ENCODE measurements around the gene STKLD1.
A peak's percentile ranks its signal among the peaks of the same experiment; 100 is the strongest.
"Not testable (repeated sequence)": the region's sequence is repeated elsewhere in the genome, so short reads cannot be mapped to it uniquely, and the experiment has no call there.

Gene STKLD1

DNA sequence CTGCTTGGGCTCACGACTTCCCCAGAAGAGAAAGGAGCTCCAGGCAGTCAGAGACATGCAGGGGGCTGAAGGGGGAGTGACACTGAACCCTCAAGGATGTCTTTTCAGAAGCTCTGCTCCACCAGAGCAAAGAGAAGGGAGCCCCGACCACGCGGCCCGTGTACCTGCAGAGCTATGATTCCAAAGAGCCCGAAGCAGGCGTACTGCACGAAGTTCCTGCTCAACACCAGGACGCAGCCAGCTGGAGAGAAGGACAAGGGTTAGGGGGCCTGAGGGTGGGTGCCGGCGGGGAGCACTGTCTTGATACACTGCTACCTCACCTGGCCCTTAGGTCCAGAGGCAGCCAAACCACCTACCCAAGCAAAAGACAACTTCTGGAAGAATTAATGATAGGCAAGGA lies 9.7 kb upstream of the STKLD1 start:
- DNase-seq = no peak

DNA sequence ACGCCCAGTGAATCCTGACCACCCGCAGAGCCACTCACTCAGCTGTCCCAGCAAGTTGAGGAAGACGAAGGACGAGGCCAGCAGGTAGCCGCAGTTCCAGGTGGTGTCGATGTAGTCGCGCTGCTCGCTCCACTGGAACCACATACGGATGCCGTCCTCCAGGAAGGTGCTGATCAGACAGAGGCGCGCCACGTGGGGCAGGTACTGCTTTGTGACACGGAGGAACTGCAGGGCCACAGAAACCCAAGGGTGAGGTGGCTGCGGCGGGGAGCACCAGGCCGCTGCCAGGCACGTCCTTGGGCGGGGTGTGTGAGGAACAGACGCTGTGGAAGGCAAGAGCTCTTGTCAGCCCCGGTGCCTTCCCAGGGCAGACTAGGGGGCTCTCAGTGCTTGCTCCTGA lies 8.9 kb upstream of the STKLD1 start:
- DNase-seq = no peak

DNA sequence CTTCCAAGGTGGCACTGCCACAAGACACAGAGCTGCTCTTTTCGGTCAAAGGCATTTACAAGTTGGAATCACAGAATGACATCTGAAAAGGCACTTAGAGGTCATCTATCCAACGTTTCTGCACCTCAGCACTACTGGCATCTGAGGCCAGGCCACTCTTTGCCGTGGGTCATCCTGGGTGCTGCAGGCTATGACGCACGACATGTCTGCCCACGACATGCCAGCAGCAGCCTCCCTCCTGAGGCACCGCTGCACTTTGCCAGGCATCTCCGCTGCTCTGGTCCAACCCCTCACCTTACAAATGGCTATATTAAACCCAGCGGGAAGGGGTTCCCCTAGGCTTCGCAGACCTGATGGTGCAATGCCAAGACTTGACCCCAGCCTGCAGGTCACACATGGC lies 8.4 kb upstream of the STKLD1 start:
- no peak for DNase-seq

DNA sequence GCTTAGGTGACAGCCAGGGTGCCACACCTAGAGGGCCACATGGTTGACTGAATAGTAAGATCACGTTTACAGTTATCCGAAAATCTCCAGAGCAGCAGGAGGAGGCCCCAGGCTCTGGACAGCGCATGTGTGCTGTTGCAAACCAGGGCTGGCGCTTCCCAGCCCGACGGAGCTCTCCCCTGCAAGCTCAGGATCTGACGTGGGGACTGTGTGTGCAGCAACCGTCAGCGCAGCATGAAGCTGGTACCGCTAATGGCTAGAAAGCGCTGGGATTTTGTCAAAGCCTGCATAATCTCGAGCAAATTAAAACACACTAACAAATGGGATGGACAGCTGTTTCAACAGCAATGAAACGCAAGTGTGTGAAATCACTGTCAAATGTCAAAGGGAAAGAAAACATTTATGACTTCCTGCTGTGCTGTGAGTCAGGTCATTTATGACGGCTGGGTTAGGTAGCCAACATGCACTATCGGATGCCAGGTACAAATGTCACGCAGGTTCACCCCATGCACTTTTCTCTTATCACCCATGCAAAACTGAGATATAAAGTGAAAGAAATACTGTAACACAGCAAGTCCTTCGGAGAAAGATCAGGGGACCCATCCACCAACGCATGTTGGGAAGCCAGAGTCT lies 7.8 kb upstream of the STKLD1 start:
- DNase-seq = no peak

DNA sequence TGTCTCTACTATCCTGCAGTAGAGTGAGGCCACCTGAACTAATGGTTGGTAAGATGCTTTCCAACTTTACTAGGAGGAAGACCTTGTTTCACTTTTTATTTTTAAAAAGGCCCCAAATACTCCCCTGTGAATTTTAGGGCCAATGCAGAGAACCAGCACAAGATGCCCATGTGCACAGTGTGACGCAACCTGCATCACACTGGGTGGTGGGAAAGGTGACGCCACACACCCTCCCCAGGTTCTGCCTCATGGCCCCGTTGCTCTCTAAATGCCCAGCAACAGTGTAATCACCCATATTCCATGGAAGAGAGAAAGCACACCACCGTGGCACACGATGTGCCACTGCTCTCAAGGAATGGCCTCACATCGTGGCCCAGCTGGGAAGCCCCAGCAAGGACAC lies 6.7 kb upstream of the STKLD1 start:
- no peak for DNase-seq

DNA sequence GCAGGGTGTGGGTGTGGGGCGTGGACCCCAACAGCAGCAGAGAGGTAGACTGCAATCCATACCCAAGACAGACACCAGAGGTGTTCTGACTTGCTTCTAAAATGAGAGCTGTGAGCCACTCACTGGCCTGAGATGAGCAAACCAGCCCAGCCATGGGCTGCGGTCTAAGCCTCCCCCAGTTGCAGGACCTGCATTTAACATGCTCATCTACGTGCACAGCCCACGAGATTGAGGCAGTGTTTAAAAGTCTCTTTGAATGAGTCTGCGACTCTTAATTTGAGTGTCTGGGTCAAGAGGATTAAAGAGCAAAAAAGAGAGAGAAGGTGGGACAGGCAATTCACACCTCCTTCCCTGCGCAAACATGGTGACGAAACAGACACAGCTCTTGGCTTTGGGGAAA lies 6.2 kb upstream of the STKLD1 start:
- no peak for DNase-seq

DNA sequence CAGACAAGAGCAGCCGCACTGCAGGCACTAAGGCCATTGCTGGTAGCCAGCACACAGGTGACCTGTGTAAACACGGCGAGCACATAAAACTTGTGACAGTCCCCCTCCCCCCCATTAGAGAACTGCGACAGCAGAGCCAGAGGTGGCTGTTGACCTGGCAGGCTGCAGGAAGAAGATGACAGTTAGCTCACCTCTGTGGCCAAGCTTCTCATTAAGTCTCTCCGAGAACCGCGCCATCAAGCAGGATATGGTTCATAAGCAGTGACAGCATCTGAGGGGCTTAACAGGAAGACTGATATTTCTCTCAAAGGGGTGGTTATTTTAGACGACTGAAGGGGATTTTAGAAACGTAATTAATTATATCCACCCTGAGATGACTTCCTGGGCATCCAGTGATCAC lies 5.5 kb upstream of the STKLD1 start:
- peak in 1 of 2 experiments; percentile 26 for DNase-seq

DNA sequence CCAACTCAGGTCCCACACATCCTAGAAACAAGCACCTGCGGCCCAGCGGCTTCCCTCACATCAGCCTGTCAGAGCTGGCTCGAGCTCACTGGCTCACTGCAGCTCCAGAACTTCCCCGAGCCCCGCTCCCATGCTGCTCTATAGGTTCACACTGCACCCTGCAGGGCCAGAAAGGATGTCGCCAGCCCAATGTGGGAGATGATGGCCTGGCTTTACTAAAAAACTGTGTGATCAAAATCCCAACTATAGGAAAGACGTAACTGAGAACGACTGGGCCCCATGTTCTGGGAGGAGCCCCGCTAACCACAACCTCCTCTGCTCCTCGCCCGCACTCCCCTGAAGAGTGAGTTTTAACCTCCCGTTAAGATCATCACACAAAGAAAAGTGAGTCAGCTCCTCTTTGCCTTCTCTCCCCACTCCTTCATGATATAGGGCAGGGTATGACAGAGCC lies 4.9 kb upstream of the STKLD1 start:
- DNase-seq = peak; percentile 64 to 66

DNA sequence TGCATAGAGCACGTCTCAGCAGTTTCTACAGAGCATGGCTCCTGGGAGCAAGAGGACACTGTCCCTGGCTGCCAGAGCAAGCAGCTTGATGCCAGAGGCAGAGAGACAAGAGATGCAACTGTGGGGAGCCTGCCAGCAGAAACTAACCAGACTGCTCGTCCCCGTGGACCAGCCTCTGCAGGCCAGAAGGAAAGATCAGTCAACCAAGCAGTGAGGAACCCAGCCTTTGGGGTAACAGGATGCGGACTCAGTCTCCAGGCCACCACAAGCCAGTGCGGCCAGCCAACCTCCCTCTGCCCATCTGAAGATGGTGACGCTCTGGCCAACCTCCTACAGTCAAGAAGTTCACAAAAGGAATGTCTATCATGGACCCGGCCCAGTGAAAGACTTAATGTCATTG lies 4.0 kb upstream of the STKLD1 start:
- DNase-seq = no peak

DNA sequence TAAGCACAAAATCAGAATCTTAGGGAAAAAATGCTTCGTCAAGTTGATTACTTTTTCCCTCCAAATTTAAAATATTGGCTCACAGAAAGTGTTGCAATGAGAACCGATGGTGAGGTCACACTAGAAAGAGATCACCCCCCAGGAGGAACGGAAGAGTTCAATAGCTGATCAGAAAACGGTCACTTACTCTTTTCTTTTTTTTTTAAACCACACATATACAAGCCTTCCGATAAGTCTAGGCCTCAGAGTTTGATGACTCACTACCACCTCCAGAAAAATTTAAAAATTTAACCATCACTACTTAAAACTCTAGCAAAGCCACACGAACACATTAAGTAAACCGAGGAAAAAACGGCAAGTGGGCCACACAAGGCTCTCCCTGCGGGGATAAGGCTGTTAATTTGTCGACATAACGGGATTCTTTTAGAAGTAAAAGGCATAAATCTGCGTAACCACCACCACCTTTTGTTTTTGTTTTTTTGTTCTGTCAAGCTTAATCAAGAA lies 1.5 kb upstream of the STKLD1 start:
- DNase-seq = no peak

DNA sequence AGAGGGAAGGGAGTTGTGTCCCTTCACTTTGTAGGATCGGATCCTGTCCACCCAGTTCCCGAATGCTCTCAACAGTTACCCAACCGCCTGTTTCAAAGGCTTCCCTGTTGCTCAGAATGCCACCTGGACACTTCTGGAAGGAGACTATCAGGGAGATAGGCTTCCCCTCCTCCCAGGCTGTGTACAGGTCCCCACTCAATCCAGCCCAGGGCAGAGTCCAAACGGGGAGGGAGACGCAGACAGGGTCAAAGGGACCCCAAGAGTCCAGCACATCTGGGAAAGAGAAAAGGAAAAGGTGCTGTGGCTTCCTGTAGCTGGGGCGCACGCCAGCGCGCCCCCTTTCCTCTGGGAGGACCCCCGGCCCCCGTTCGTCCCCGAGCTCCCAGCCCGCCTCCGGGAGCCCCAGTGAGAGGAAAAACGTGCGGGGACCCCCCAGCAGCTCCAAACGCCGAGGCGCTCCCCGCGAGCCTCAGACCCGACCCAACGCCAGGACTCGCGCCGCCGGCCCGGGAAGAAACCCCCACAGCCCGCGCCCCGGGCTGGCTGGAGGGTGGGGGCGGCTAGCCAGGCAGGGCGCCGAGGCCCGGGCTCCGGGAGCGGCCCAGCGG lies 946 bp upstream of the STKLD1 start:
- no peak for DNase-seq

DNA sequence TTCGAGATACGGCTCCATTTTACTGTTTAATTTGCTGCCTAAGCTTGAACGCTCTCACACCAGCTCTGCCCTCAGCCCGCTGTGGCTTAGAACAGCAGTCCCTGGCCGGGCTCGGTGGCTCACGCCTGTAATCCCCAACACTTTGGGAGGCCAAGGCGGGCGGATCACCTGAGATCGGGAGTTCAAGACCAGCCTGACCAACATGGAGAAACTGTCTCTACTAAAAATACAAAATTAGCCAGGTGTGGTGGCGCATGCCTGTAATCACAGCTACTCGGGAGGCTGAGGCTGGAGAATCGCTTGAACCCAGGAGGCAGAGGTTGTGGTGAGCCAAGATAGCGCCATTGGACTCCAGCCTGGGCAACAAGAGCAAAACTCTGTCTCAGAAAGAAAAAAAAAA lies 1.1 kb downstream of the STKLD1 start:
- DNase-seq = not testable (repeated sequence)

DNA sequence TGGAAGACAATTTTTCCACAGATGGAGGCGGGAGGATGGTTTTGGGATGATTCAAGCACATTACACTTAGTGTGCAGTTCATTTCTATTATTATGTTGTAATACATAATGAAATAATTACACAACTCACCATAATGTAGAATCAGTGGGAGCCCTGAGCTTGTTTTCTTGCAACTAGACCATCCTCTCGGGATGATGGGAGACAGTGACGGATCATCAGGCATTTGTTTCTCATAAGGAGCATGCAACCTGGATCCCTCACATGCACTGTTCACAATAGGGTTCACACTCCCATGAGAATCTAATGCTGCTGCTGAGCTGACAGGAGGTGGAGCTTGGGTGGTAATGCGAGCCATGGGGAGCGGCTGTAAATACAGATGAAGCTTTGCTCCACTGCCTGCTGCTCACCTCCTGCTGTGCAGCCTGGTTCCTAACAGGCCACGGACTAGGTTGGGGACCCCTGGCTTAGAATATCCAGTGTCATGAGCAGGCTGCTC lies 1.6 kb downstream of the STKLD1 start:
- DNase-seq = no peak

DNA sequence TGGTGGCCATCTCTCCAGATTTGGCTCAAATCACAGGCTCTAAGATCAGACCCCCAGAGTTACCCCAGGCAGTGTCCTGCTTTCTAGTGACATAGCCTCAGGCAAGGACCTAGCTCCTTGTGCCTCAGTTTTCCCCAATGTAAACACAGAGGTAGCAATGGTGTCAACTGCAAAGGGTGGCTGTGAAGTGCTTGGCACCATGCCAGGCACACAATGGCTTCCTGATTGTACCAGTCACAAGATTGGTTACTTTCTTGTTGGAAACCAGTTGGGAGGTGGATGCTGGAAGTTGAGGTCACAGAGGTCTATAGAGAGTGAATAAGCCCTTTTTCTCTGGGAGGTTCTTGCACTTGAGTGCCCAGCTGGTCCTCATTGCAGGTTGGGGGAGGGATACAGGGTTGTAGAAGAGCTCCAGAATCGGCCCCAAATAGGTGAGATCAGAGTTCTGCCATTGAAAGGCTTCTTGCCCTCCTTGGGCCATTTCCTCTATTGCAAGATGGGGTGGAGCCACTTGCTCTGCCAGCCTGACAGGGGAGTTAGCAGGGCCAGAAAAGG lies 2.3 kb downstream of the STKLD1 start:
- DNase-seq = no peak

DNA sequence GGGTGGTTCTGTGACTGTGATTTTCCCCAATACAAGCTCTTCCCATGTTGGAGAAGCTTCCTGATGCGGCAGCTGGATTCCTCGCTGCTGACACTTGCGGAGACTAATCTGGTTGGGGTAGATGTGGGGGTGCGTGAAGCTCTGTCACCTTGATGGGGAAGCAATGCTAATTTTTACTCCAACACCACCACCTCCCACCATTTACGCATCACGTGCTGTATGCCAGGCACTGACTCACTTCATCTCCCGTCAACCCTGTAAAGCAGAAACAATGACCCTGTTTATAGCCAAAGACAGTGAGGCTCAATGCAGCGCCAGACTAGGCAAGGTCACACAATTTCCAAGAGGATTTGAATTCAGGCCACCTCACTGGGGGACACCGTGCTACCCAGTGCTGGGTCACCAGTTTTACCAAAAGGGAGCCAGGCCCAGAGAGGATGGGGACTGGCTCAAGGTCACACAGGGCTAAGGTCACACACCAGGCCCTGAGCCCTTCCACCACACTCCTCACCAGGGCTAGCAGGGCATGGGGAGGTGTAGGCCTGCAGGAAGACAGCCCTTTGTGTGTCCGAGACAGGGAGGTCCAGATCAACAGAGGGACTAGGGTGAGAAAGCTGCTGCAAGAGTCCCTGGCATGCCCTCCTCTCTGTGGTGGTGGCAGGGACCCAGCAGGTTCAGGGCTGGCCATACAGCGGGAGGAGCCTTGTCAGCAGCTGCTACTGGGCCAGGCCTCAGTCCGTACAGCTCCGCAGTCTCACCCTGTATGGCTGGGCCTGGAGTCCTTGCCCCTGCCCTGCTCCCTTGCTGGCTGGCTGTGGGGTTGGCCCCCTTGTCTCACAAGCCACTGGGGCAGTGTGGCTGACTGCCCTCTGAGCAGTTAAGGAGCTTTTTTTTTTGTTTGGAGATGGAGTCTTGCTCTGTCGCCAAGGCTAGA lies 3.3 kb downstream of the STKLD1 start:
- DNase-seq = no peak

DNA sequence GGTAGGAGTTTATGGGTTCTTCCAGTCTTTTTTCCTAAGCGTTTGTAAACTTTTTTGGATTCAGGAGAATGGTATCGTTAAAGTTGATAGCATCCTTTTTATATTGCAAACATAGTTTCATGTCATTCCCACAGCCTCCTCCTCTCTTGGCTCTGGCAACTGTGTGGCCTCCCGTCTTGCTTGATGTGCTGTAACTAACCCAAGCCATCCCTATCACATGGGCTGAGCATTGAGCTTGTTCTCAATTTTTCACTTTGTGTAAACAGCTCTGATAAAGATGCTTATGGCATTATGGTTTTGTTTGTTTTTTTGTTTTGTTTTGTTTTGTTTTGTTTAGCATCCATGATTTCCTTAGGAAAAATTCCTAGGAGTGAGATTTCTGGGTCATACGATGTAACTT lies 4.6 kb downstream of the STKLD1 start:
- no peak for DNase-seq

DNA sequence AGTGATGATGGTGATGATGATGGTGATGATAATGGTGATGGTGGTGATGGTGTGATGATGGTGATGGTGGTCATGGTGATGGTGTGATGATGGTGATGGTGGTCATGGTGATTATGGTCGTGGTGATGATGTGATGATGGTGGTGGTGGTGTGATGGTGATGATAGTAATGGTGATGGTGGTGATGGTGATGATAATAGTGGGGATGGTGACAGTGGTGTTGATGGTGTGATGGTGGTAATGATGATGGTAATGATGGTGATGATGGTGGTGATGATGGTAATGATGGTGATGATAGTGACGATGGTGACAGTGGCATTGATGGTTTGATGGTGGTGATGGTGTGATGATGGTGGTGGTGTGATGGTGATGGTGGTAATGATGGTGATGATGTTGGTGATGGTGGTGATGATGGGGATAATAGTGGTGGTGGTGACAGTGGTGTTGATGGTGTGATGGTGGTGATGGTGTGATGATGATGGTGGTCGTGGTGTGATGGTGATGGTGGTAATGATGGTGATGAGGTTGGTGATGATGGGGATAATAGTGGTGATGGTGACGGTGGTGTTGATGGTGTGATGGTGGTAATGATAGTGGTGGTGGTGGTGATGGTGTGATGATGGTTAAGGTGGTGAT lies 6.5 kb downstream of the STKLD1 start:
- DNase-seq = no peak

DNA sequence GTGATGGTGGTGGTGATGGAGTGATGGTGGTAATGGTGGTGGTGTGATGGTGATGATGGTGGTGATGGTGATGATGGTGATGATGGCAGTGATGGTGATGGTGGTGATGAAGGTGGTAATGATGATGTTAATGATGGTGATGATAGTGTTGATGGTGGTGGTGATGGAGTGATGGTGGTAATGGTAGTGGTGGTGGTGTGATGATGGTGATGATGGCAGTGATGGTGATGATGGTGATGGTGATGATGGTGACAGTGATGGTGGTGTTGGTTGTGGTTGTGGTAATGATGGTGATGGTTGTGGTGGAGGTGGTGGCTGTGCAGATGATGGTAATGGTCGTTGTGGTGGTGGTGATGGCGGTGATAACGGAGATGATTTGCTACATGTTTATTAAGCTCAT lies 7.3 kb downstream of the STKLD1 start:
- no peak for DNase-seq

DNA sequence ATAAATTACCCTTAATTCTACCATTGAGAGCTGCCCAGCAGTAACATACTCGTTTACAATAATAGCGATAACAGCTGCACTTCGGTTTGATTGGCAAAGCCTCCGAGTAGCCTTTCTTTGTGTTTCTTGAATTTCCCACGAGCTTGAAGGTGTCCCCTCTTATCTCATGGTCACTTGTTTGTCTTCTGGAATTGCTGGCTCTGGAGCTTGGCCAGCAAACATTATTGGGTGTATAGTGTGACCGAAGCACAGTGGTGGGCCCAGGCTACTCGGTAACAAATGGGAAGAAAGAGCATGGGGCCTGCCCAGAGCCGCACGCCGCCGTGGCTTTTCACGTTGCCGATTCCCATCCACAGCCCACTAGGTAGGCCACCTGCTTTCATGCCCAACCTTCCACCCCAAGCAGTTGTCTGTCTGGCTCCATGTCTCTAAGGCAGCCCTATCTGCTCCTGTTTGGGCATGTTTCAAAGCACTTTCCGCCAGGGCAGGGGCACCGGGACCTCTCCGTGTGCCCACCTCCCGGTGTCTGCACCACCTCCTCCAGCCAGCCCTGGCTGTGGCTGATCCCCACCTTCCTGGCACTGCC lies 8.7 kb downstream of the STKLD1 start:
- no peak for DNase-seq

DNA sequence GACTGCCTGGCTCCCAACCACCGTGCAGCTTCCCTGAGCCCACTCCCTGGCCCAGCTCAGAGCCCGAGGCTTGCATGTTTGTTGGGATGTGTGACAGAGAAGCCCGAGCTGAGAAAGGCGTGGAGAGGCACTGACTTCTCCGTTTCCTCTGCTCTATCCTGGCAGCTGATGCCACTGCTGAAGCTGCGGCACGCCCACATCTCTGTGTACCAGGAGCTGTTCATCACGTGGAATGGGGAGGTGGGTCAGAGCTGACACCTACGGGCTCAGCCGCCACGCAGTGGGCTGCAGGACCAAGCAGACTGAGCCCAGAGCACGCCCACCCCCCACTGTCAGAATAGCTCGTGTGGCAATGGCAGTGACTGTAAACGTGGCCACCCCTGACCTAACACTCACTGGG lies 9.3 kb downstream of the STKLD1 start:
- DNase-seq = no peak

DNA sequence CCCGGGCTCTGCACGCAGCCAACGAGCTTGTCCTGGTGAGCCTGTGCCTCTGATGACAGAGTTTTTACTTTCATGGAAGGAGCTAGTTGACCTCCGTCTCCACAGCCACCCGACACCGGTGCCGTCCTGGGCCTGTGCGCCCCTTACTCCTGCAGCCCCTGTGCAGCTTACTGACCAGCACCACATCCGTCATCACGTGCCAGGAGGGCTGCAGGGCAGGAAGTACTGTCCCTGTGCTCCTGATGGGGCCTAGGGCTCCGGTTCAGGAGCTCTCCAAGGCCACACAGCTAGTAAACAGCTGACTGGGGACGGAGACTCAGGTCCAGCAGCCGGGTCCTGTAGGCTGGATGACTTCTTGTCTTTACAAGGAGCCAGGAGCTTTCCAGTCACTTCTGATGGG lies 10.2 kb downstream of the STKLD1 start:
- DNase-seq = no peak

DNA sequence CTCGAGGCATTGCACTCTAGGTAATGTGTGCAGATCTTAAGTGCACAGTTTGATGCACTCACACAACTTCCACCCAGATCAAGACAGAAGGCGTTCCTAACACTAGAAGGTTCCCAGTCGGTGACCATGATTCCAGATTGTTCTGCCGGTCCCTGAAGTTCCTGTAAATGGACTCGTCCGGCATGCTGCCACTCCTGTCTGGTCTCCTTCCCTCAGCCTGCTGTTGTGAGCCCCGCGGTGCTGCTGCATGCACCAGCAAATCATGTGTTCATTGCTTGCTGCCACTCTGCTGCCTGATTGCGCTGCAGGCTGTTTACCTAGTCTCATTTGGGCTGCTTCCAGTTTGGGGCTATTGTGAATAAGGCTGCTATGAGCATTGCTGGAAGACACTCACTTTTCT lies 11.5 kb downstream of the STKLD1 start:
- no peak for DNase-seq

Data from activated CD4-positive, alpha-beta T cell treated with anti-CD3 and anti-CD28 coated beads, Interleukin-2, amount 50 U/mL, for 4 hours (primary cell).